GM19455 (cell line): ENCODE results near the gene SMTN.
"Not testable (repeated sequence)": the region's sequence is repeated elsewhere in the genome, so short reads cannot be mapped to it uniquely, and the experiment has no call there.

Source experiments
- ATAC-seq: cut with Tn5 transposase; IDR thresholded peaks from one replicate; pipeline ENCODE4 v1.9.1; 2021; ENCODE audit not compliant: unreplicated experiment

SMTN gene

DNA sequence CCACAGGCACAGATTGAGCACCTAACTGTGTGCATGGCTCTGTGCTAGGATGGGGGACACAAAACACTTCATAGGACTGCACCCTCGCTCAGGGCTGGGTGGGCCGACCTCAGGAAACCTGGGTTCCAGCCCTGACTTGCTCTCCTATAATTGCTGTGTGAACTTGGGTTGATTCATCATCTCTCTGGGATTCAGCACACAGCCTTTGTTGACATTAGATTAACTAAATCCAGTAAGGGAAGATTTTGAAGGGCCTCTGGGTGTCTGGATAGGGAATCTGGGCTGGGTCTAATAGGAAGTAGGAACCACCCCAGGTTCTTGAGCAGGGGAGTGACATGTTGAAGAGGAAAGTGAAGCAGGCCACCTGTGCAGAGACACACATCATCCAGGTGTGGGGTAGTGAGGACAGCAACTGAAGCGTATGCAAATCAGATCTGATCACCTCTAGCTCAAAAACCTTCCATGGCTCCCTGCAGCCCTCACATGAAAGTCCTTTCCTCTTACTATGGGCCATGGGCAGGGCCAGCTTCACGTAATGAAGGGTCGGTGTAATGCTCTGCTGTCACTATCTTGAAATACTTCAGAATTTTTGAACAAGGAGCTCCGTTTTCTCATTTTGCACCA is 11.3 kb upstream of the SMTN start:
- not testable (repeated sequence) for ATAC-seq

DNA sequence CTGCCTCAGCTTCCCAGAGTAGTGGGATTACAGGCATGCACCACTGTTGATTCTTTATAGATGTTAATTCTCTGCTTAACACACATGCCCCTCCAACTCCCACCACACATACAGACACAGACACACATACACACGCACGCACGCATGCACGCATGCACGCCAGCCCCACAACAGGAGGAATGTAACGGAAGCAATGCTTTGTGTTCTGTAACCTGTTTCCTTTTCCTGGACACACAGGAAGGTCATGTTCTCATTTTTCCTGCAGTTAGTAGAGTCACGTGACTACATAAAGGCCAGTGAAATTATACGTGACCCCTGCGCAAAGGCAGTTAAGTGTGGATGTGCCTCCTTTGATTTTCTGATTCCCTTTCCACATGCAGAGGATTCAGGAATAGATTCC is 8.0 kb upstream of the SMTN start:
- ATAC-seq = not testable (repeated sequence)

DNA sequence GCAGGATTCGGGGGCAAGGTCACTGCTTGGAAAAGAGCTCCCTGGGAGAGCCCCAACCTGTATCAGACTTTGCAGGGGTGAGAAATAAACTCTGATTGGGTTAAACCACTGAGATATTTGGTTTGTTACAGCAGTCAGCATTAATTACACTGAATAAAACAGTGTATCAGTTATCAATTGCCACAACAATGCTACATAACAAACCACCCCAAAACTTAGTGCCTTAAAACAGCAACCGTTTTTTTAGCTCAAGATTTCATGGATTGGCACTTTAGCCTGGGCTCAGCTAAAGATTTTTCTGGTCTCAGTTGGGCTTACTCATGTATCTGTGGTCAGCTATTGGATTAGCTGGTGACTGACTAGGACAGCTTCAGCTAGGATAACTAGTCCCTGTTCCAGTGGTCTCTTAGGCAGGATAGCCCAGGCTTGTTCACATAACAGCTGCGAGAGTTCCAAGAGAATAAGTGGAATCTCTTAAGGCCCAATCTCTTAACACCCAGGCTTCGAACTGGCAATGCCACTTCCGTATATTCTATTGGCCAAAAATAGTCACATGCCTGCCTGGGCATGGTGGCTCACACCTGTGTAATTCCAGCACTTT is 7.5 kb upstream of the SMTN start:
- ATAC-seq = not testable (repeated sequence)

DNA sequence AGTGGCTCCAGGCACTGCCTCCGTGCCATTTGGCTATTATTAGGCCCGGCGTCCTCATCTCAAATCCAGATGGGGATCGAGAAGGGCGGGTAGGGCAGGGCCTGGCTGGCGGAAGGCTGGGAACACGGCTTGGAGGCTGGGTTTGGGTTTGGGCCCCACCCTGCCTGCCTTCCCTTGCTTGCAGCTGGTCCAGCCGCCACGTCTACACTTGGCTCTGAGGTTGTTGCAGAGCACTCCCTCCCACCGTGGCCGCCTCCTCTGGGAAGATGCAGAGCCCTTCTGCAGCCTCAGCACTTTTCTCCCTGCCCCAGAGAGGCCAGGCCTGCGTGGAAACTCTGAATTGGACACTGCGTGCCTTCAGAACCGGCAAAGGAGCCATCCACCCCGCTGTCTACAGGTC is 5.2 kb upstream of the SMTN start:
- ATAC-seq = no peak

DNA sequence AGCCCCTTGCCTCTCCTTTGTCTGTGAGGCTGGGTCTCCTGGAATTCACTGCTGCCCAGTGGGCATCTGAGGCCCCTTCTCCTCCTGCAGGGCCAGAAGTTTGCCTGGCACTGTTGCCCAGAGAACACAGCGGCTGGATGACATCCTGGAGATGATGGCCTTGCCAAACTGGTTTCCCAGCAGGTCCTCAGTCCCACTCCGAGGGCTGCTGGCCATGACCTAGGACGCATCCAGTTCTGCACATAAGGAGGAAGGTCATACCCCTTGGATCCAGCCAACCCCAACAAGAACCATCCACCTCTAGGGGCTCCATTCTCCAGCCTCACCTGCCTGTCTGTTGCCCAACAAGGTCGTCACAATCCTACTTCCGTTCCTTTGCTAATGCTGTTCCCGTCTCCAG is 3.4 kb upstream of the SMTN start:
- ATAC-seq = no peak

DNA sequence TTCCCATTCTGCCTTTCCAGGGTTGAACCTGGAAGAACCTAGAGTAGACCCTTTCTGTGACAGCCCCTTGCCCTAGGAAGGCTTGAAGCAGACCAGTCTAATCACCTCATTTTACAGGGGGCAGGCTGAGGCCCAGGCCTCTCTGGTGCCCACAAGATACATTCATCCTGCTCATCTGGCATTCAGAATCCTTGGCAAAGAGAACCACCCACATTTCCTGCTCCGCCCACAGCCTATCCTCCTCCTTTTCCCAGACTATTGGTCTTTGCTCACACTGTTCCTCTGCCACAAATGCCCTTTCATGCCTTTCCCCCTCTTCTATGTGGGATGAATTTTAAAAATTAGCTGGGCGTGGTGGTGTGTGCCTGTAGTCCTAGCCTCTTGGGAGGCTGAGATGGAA is 2.7 kb upstream of the SMTN start:
- ATAC-seq = not testable (repeated sequence)

DNA sequence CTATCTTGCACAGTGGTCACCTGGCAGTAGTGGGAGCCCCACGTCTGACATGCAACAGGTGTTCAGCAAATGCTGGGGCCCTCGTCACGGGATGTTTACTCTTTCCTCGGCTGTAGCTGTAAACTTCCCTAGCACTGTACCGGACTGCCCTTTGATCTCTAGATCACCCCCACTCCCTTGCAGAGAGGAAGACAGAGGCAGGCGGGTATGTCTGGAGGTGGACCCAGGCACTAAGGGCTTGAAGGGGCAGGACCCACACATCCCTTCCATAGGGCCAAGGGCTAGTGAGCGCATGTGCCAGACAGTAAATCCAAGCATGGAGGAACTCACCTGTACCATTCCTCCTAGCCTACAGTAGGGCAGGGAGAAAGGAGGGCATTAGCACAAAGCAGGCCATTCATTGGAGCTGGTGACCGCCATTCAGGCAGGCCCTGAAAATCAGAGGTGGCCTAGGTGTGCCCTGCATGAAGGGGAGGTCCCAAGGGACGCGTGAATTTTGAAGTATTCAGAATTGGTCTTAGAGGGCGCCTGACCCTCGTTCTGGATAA is 1.9 kb upstream of the SMTN start:
- ATAC-seq = no peak

DNA sequence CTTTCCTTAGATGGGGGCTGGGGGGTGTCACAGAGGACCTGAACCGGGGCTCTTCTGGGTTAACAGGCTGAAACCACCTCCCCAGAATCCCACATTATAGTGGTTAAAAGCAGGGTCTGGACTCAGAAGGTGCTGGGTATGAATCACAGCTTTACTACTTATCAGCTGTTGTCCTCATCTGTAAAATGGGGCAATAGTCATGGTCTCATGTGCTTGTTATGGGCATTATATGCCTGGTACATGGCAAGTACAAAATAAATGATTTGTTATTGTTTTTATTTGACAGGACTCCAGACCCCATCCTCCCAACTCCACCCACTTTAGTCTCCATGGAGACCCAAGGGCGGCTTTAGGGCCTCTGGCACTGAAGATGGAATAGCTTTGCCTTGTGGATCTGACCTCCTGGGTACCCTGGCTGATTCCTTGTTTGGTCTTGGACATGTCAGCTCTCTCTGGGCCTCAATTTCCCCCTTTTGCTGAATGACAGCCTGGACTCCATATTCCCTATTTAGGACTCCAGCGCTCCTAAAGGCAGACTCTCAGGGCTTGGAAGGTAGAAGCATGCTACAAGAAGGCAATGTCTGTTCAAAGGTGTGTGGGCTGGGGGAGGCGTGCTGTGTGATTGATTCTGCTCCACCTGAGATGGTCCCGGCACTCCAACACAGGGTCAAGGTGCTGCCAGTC is 812 bp upstream of the SMTN start:
- ATAC-seq = no peak

DNA sequence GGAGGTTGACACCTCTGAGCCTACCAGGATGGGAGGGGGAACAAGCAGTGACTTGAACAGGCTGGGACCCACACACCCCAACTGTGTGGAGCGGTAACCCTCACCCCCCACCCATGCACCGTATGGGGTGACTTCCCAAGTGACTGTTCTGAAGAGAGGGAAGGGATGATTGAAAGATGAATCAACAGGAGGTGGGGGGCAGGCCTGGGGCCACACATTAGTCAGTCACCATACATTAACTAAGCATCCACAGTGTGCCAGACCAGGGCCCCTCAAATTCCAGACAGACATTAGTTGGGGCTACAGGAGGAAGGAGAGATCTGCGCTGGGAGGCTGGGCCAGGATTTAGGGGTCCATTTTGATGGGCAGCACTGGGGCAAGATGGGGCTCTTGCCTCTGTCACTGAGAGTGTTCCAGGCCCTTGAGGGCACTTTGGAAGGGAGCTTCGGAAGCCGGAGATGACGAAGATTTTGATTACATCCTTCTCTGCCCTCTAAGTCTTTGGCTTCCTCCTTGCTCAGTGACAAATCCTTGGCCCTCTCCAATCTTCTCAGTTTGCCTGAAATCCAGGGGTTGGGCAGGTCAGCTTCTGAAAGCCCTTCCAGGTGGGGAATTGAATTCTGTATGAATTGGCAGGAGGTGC is 966 bp downstream of the SMTN start:
- no peak for ATAC-seq

DNA sequence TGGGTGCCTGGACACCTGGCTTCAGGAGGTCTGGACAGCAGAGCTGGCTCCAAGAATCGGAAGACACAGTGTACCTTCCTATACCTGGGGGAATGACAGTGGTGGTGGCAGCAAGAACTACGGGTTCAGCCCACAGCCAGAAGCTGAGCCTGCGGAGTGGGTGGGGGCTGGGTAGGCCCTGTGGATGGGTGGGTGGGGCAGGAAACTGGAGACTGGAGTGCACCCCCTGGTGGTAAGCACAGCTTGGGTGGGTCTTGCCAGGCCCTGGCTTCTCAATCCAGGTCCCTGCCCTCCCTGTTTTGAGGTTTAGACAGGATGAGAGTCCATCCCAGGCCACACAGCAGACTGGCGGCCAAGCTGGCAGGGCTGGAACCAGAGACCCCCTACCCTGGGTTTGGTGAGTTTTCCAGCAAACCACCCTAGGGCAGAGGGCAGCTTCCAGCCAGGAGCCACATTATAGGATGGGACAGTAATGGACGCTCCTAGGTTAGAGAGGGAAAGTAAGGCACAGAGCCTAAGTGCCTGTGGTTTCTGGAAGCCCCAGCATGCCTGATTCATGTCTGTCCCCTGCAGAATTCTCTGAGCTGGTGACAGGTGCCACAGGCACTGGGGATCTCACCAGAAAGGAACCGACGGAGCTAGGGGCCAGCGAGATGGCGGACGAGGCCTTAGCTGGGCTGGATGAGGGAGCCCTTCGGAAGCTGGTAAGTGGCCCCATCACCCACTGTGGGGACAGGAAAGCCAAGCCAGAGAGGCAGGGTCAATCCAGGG is 1.7 kb downstream of the SMTN start:
- no peak for ATAC-seq

DNA sequence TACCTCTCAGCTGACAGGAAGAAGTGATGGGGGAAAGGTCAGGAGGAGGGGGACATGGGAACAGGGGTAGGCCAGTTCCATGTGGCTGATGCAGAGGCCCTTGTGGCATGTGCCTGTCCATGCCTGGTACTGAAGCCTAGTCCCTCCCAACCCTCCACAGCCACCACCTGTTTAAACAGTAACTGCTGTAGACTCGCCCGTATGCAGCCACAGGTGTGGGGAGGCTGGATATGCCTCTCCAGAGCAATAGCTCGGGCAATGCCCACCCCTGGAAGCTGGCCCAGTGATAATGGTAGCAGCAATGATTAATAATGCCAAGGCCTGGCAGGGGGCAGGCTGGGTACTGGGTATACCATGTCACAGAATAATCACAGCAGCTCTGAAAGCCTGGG is 2.3 kb downstream of the SMTN start:
- no peak for ATAC-seq

DNA sequence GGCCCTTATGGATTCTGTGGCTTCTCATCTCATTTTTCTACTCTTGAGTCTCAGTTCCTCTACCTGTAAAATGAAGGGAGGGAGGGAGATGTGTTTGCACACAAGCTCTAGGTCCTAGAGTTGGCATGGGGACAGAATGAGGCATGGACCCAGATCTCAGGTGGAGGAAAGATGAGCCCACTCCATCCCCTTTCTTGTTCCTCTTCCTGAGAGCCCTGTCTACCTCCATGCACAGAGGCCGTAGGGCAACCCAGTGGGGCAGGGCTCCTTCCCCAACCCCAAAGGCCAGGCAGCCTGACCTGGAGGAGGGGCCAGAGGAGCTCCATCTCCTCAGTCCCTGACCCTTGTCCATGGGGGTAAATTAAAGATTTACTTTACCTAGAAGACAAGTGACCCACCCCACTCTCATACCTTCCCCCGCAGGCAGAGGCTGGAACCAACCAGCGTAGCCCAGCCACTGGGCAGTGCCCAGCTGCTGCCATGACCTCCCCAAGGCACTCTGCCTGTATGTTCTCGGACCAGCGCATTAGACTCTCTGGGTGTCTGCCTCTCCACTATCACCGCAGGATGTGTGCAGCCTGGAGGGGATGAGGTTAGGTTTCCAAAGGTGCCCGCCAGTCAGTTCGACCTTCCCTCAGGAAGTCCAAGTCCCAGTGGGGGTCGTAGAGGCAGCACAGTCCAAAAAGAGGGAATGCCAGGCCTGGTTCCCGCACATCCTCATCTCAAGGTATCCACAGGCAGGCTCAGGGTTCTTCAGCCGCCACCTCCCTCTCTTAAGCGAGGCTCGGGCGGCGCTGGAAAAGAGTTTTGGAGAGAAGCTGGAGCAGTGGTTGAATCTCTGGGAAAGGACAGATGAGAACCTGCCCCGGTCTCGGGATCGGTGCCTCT is 3.0 kb downstream of the SMTN start:
- peak; percentile 9 for ATAC-seq

DNA sequence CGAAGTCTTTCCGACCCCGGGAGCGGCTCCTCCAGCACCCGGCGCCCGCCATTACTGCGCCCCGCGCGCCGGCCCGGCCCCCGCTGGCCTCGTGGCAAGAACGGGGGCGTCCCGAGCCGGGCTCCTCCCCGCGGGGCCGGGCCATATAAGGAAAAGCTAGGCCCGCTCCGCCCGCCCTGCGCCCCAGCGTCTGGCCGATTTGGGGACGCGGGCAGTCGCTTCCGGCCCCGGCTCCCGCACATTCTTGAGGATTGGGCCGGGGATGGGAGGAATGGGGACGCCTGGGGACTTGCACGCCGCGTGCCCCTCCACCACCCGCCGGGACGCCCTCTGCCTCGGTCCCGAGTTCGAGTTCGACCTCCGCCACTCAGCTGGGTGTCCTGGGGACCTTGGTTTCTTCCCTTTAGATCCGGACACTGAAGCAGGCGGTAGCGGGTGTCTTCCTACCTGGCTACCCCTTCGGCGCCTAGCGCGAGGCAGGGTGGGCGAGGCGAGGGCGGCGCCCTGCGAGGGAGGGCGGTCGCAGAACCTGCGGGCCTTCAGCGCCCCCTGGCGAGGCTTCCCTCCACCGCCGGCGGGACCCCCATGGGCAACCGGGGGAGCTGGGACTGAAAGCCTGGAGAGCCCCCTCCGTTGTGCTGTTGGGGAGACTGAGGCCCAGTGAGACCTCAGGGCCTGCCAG is 3.8 kb downstream of the SMTN start:
- ATAC-seq = peak; percentile 53

DNA sequence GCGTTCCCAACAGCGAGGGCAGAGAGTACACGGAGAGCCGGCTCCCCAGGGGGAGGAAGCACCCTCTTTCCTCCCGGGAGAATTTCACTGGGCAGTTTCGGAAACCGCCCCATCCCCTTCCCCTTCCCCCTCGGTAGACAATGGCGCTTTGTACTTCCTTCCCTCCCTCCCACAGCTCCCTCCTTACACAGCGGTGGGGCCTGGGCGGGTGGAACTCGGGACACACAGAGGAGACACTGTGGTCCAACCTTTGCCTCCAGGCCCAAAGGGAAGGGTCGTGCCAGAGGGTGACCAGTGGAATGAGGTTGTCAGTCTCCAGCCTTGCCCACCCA is 4.3 kb downstream of the SMTN start:
- ATAC-seq = no peak

DNA sequence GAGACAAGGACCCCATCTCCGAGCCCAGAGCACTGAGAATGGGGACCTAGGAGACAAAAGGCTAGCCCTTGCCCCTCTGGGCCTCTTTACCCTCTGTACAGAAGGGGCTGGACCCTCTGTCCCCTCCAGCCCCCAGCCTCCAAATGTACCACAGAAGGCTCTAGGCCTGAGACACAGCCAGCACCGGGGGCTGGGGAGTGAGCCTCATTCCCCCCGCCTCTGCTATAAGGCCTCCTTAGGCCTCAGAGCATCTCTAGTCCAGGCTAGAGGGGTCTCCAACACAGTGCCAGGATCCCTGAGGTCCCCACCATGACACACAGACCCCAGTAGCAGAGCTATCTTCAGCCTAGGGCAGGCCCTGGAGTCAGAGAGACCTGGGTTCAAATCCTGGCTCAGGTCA is 4.8 kb downstream of the SMTN start:
- no peak for ATAC-seq

DNA sequence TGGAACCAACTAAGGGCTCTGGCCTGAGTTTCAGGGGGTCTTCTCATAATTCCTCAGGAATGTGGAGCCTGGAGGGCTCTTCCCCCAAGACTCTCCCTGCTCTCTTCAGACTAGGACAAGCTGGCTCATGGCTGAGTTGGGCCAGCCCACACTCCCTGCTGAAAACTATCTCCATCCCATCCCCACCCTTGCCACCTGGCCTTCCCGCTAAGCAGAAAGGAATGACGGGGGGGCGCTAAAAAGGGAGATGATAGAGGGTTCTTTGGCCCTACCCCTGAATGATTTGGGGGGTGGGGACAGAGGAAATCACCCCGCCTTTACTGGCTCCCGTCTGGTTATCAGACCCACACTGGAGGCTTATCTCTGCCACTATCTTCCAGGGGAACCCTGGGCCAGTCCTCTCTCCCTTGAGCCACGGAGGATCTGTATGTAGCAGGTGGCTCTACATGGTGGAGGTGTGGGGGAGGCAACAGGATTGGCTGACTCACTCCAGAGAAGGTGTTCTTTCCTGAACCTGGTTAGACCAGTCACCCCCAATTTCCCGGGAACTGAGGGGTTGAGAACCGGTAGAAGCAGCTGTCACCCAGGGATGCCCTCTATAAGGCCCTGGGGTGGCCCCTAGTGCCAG is 5.7 kb downstream of the SMTN start:
- no peak for ATAC-seq

DNA sequence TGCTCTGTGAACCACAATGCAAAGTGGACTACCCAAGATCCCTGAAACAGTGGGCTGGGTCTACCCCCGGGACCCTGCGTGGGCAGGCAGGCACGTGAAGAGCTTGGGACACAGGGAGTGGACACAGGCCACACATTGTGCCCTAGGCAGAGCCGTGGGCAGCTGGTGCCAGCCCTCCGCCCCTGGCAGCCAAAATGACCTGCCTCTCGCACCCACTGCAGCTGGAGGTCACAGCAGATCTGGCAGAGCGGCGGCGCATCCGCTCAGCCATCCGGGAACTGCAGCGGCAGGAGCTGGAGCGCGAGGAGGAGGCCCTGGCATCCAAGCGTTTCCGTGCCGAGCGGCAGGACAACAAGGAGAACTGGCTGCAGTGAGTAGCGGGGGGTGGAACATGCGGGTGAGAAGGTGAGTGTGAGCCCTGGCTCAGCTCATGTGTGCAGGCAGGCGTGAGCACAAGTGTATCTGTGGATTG is 6.7 kb downstream of the SMTN start:
- no peak for ATAC-seq

DNA sequence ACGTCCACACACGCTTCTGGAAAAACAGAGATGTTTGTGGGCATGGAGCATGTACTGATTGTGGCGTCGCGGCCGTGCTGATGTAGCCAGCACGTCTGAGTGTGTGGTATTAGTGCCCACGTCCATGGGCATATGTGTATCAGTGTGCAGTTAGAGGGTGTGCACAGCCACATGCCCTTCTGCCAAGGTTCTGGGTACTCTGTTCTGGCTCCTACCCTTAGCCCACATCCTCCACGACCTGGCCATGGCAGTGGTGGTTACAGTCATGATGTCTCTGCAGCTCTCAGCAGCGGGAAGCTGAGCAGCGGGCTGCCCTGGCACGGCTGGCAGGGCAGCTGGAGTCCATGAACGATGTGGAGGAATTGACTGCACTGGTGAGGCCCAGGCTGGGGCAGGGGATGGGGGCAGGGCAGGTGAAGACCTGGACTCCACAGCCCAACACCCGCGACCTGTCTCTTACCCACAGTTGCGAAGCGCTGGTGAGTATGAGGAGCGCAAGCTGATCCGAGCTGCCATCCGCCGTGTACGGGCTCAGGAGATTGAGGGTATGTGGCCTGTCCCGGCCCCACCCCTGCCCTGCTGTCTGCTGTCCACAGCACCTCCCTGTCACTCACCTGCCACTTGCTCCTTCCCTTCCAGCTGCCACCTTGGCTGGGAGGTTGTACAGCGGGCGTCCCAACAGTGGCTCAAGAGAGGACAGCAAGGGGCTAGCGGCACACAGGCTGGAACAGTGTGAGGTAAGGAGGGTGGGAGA is 7.3 kb downstream of the SMTN start:
- ATAC-seq = no peak
